Lower leg skin (tissue), 3 donors: Measurements from ENCODE around the gene PCGF3.

ENCODE experiments used
- CTCF ChIP-seq, 3 donors: fragments of 450-650 bp; IDR thresholded peaks; one replicate each; pipeline ENCODE4 v1.5.1; 2016; ENCODE audit warnings: antibody characterized with exemption in 3 of 3, mild to moderate bottlenecking in 3 of 3, moderate library complexity in 2 of 3
- POLR2A ChIP-seq, 2 donors: fragments of 450-650 bp; IDR thresholded peaks; one replicate each; pipeline ENCODE4 v1.6.1; 2016 to 2017; ENCODE audit warnings: antibody characterized with exemption in 2 of 2, mild to moderate bottlenecking in 1 of 2, moderate library complexity in 1 of 2

- TF ChIP-seq CTCF (IDR thresholded peaks at IDR 0.05) (no peak), POLR2A (IDR thresholded peaks at IDR 0.05) (no peak)
Observed at GRCh38 chr4:751676-752075, 46.0 kb downstream of the PCGF3 start.
